Neural cell (in vitro differentiated cells): Measurements from ENCODE around the gene COQ9.

ENCODE experiments used
- EP300 ChIP-seq: fragments of 450-650 bp; conservative IDR thresholded peaks from 2 replicates; pipeline ENCODE4 v1.6.1; 2014; ENCODE audit warnings: antibody characterized with exemption, mild to moderate bottlenecking, moderate library complexity; ENCODE audit not compliant: poor library complexity, severe bottlenecking
- EZH2 ChIP-seq: fragments of 200-600, 300-800 bp; shearing (Covaris generic), sonication (generic); IDR thresholded peaks from 2 replicates; pipeline ENCODE4 v1.6.1; 2014; ENCODE audit warnings: antibody characterized with exemption, low read length, borderline replicate concordance, mild to moderate bottlenecking; ENCODE audit not compliant: insufficient read depth, poor library complexity, severe bottlenecking
- MXI1 ChIP-seq: fragments of 450-650 bp; conservative IDR thresholded peaks from 2 replicates; pipeline ENCODE4 v1.6.1; 2014; ENCODE audit warnings: antibody characterized with exemption, mild to moderate bottlenecking; ENCODE audit not compliant: poor library complexity, severe bottlenecking
- POLR2AphosphoS5 ChIP-seq: IDR thresholded peaks from 2 replicates; pipeline ENCODE4 v1.6.1; 2012
- RAD21 ChIP-seq: fragments of 450-650 bp; conservative IDR thresholded peaks from 2 replicates; pipeline ENCODE4 v1.6.1; 2014; ENCODE audit warnings: antibody characterized with exemption, mild to moderate bottlenecking, moderate library complexity
- SMC3 ChIP-seq: fragments of 450-650 bp; conservative IDR thresholded peaks from 2 replicates; pipeline ENCODE4 v1.6.1; 2014; ENCODE audit warnings: antibody characterized with exemption, mild to moderate bottlenecking, moderate library complexity; ENCODE audit not compliant: poor library complexity
- TF ChIP-seq, protein P1 (sequence below): fragments of 450-650 bp; IDR thresholded peaks from 2 replicates; pipeline ENCODE4 v1.5.1; 2014; ENCODE audit warnings: antibody characterized with exemption, mild to moderate bottlenecking, moderate library complexity; ENCODE audit not compliant: poor library complexity, severe bottlenecking

DNA sequence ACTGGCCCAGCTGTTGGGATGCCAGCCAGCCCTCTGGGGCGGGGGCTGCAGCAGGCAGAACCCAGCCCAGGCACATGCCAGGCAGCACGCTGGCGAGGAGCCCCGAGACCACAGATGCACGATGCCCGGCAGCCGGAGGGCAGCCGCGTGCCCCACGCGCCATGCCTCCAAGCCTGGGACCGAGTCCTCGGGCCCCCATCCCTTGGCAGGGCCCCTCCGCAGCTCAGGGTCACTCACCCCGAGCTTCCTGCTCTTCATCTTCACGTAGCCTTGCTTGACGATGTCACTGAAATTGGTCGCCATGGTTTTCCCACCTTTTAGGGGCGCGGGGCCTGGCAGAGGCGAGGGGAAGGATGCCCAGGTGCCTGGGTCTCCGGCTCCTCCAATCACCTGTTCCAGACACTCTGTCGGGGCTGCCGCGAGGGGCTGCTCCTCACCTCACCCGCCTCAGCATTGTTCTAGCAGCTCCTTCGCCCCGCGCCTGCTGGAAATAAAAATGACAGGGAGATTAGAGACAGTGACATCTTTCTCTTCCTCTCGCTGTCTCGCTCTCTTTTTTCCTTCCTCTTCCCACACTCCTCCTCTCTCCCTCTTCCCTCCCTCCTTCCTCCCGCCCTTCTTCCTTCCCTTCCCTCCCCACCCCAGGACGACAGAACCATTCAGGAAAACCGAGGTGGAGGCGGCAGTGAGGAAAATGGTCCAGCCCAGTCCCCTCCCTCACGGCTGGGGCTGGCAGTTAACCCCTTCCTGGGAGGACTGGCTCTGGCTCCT is 32.1 kb downstream of the COQ9 start:
- TF ChIP-seq, protein P1, sequence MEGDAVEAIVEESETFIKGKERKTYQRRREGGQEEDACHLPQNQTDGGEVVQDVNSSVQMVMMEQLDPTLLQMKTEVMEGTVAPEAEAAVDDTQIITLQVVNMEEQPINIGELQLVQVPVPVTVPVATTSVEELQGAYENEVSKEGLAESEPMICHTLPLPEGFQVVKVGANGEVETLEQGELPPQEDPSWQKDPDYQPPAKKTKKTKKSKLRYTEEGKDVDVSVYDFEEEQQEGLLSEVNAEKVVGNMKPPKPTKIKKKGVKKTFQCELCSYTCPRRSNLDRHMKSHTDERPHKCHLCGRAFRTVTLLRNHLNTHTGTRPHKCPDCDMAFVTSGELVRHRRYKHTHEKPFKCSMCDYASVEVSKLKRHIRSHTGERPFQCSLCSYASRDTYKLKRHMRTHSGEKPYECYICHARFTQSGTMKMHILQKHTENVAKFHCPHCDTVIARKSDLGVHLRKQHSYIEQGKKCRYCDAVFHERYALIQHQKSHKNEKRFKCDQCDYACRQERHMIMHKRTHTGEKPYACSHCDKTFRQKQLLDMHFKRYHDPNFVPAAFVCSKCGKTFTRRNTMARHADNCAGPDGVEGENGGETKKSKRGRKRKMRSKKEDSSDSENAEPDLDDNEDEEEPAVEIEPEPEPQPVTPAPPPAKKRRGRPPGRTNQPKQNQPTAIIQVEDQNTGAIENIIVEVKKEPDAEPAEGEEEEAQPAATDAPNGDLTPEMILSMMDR = no peak
- TF ChIP-seq SMC3 = no peak
- TF ChIP-seq RAD21 = no peak
- peak; percentile 85 for TF ChIP-seq POLR2AphosphoS5
- TF ChIP-seq EZH2 = no peak
- TF ChIP-seq EP300 = peak; percentile 39
- peak; percentile 73 for TF ChIP-seq MXI1
